ENCODE results near the gene ZC2HC1B. TPM values are rescaled to one million over a fixed set of nuclear protein-coding genes. Genes with fewer than 3 reads are reported as not detected.

Gene ZC2HC1B
- total RNA-seq, 2 experiments from 2014 or later, result not detected

DNA sequence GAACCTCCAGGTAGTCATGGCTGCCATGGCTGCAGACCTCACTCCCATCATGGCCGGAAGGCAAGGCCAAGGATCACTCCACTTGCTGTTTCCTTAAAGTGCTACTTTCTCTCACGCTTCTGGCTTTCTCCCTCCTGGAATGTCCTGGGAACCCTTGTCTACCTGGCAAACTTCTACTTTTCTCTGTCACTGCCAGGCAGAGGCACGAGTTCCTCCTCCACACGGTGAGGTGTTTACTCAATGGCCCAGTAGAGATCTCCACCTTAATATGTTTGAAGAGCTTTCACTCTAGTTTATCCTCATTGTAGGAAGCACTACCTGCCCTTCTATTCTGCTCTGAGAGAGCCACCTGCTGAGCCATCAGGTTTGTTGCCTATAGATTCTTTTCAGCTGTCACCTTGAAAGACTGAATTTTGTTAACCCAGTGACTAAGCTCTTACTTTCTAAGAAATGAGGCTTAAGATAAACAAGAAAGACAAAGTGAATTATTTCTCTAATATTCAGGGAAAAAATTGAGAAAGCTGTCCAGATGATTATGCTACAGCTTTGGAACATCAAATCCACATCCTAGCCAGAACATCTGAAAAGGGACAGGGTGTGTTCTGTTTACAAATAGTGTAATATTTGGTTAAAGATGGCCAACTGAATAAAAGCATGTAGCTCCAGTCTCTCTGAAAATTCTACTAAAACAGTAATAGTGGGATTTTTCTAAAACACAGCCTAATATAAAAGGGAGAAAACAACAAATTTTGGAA, 88.8 kb downstream of the ZC2HC1B start:
- ChIA-PET POLR2A (no interaction called here), CTCF (interaction anchor here (0.9 to 2.6 kb wide), 4 partner anchors 11 to 60 kb away, joined by 4 to 17 read pairs (median 5); no protein-coding TSS in a partner anchor)
- Mint-ChIP-seq H3K36me3 (ENCODE audit: low read depth) (no peaks in the 10 kb centered on the region), H3K9me3 (ENCODE audit: insufficient read depth) (no peaks in the 10 kb centered on the region), H3K4me1 (ENCODE audit: low read depth) (no peaks in the 10 kb centered on the region), H3K4me3 (no peak overlapping the region), H3K27me3 (ENCODE audit: low read depth) (no peaks in the 10 kb centered on the region), H3K27ac (no peak overlapping the region)
- DNase-seq, result no peak
- no peak for ATAC-seq

GRCh38 chr6:143953922-143954321, 89.6 kb downstream of the ZC2HC1B start:
- ChIA-PET CTCF (interaction anchor here (1.7 to 2.6 kb wide), 3 partner anchors 10 to 14 kb away, joined by 5 to 17 read pairs (median 5); no protein-coding TSS in a partner anchor), POLR2A (no interaction called here)
- no peak for DNase-seq
- H3K4me3 Mint-ChIP-seq, result no peak overlapping the region
- H3K36me3 Mint-ChIP-seq (ENCODE audit: low read depth), result no peaks in the 10 kb centered on the region
- no peaks in the 10 kb centered on the region for H3K27me3 Mint-ChIP-seq (ENCODE audit: low read depth)
- no peak for ATAC-seq
- no peaks in the 10 kb centered on the region for H3K9me3 Mint-ChIP-seq (ENCODE audit: insufficient read depth)
- H3K27ac Mint-ChIP-seq, result no peak overlapping the region
- H3K4me1 Mint-ChIP-seq (ENCODE audit: low read depth), result no peaks in the 10 kb centered on the region

DNA sequence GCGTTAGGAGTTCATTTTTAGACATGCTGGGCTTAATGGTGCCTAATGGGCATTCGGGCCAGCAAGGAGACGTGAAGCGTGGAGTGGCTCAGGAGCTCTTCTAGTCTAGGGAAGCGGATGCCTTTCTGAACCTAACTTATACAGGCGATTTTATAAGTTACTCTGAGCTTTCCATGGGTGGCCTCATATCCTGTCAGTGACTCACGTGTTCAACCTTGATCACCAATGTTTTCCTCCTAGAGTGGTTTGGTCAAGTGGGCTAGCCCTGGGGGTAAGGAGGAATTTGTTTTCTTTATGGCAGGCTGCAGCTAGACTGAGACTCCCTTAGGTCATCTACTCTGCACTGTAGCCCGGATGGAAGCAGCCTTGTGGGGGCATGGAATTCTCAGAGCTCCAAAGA, 91.7 kb downstream of the ZC2HC1B start:
- Mint-ChIP-seq H3K27ac (no peak overlapping the region), H3K27me3 (ENCODE audit: low read depth) (no peaks in the 10 kb centered on the region), H3K4me1 (ENCODE audit: low read depth) (no peaks in the 10 kb centered on the region), H3K9me3 (ENCODE audit: insufficient read depth) (no peaks in the 10 kb centered on the region), H3K36me3 (ENCODE audit: low read depth) (no peaks in the 10 kb centered on the region), H3K4me3 (no peak overlapping the region)
- ChIA-PET CTCF (interaction anchor here (1.2 to 5.1 kb wide), 4 partner anchors 13 to 381 kb away, joined by 3 to 25 read pairs (median 6); no protein-coding TSS in a partner anchor), POLR2A (no interaction called here)
- DNase-seq, result no peak
- no peak for ATAC-seq

GRCh38 chr6:143957679-143958274, 93.5 kb downstream of the ZC2HC1B start:
- ATAC-seq (no peak), DNase-seq (no peak)
- Mint-ChIP-seq H3K27me3 (ENCODE audit: low read depth) (no peaks in the 10 kb centered on the region), H3K9me3 (ENCODE audit: insufficient read depth) (no peaks in the 10 kb centered on the region), H3K4me3 (no peak overlapping the region), H3K27ac (no peak overlapping the region), H3K4me1 (ENCODE audit: low read depth) (no peaks in the 10 kb centered on the region), H3K36me3 (ENCODE audit: low read depth) (no peaks in the 10 kb centered on the region)
- POLR2A ChIA-PET, result no interaction called here
- CTCF ChIA-PET, result interaction anchor here (2.0 to 5.1 kb wide), 2 partner anchors 15 to 18 kb away, joined by 5 to 25 read pairs; no protein-coding TSS in a partner anchor

GRCh38 chr6:143958839-143959399, 94.6 kb downstream of the ZC2HC1B start:
- Mint-ChIP-seq H3K27me3 (ENCODE audit: low read depth) (no peaks in the 10 kb centered on the region), H3K4me3 (no peak overlapping the region), H3K4me1 (ENCODE audit: low read depth) (no peaks in the 10 kb centered on the region), H3K27ac (no peak overlapping the region), H3K9me3 (ENCODE audit: insufficient read depth) (no peaks in the 10 kb centered on the region), H3K36me3 (ENCODE audit: low read depth) (no peaks in the 10 kb centered on the region)
- DNase-seq (no peak), ATAC-seq (no peak)
- ChIA-PET CTCF (interaction anchor here (2.0 to 5.1 kb wide), 2 partner anchors 16 to 19 kb away, joined by 5 to 25 read pairs; no protein-coding TSS in a partner anchor), POLR2A (interaction anchor here (0.6 kb wide), 1 partner anchor 137 kb away, joined by 3 read pairs; no protein-coding TSS in a partner anchor)

DNA sequence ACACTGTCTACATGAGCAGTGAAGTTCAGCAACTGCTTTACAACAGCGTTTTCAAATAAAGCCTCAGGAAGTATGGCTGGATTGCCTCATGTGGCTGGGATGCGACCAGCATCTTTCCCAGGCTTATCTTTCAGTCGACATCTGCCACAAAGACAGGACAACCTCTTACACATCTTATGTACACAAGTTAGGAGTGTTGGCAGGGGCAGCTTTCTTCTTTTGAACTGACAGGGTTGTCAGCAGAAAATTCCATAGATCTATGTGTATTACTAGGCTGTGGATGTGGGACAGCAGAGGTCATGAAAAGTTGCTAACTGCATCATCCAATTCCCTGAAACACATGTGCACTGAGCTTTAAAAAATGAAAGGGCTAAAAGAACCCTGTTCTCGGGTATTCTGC, 95.7 kb downstream of the ZC2HC1B start:
- no peaks in the 10 kb centered on the region for H3K27me3 Mint-ChIP-seq (ENCODE audit: low read depth)
- H3K36me3 Mint-ChIP-seq (ENCODE audit: low read depth), result no peaks in the 10 kb centered on the region
- ATAC-seq (no peak), DNase-seq (no peak)
- ChIA-PET CTCF (interaction anchor here (5.1 kb wide), 1 partner anchor 20 kb away, joined by 25 read pairs; no protein-coding TSS in a partner anchor), POLR2A (no interaction called here)
- no peak overlapping the region for H3K27ac Mint-ChIP-seq
- H3K4me1 Mint-ChIP-seq (ENCODE audit: low read depth), result no peaks in the 10 kb centered on the region
- H3K4me3 Mint-ChIP-seq, result no peak overlapping the region
- H3K9me3 Mint-ChIP-seq (ENCODE audit: insufficient read depth), result no peaks in the 10 kb centered on the region

GRCh38 chr6:143961066-143961465, 96.8 kb downstream of the ZC2HC1B start:
- Mint-ChIP-seq H3K36me3 (ENCODE audit: low read depth) (no peaks in the 10 kb centered on the region), H3K9me3 (ENCODE audit: insufficient read depth) (no peaks in the 10 kb centered on the region), H3K4me3 (no peak overlapping the region), H3K4me1 (ENCODE audit: low read depth) (no peaks in the 10 kb centered on the region), H3K27me3 (ENCODE audit: low read depth) (no peaks in the 10 kb centered on the region), H3K27ac (no peak overlapping the region)
- DNase-seq, result no peak
- ChIA-PET POLR2A (no interaction called here), CTCF (no interaction called here)
- no peak for ATAC-seq

GRCh38 chr6:143961886-143962878, 97.9 kb downstream of the ZC2HC1B start:
- H3K27ac Mint-ChIP-seq, result no peak overlapping the region
- H3K4me1 Mint-ChIP-seq (ENCODE audit: low read depth), result no peaks in the 10 kb centered on the region
- no peaks in the 10 kb centered on the region for H3K36me3 Mint-ChIP-seq (ENCODE audit: low read depth)
- POLR2A ChIA-PET, result no interaction called here
- H3K27me3 Mint-ChIP-seq (ENCODE audit: low read depth), result no peaks in the 10 kb centered on the region
- no peaks in the 10 kb centered on the region for H3K9me3 Mint-ChIP-seq (ENCODE audit: insufficient read depth)
- DNase-seq (no peak), ATAC-seq (no peak)
- CTCF ChIA-PET, result no interaction called here
- H3K4me3 Mint-ChIP-seq, result no peak overlapping the region

- H3K9me3 Mint-ChIP-seq (ENCODE audit: insufficient read depth), result no peaks in the 10 kb centered on the region
- H3K36me3 Mint-ChIP-seq (ENCODE audit: low read depth), result no peaks in the 10 kb centered on the region
- ChIA-PET CTCF (interaction anchor here (1.0 to 1.4 kb wide), 2 partner anchors 10 to 22 kb away, joined by 4 to 5 read pairs; no protein-coding TSS in a partner anchor), POLR2A (no interaction called here)
- H3K4me1 Mint-ChIP-seq (ENCODE audit: low read depth), result no peaks in the 10 kb centered on the region
- H3K4me3 Mint-ChIP-seq, result no peak overlapping the region
- H3K27me3 Mint-ChIP-seq (ENCODE audit: low read depth), result no peaks in the 10 kb centered on the region
- ATAC-seq, result no peak
- no peak overlapping the region for H3K27ac Mint-ChIP-seq
- no peak for DNase-seq
Observed at GRCh38 chr6:143963158-143963919, 99.1 kb downstream of the ZC2HC1B start.

DNA sequence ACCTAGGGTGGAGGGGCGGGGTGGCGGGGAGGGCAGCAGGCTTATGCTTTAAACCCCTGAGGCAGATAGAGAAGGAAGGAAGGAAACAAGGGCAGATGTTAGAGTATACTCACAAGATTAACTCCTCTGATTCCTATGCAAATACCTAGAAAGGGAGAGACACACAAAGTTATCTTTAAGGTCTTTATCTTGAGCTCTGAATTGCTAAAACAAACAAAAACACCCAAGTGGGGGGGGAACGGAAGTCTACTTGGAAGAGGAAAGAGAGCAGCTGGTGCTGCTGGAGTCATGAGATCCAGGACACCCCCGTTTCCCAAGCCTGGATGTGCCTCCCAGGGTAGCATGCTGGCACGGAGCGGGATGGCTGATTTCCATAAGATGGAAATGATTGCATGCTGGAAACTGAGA, 100.4 kb downstream of the ZC2HC1B start:
- Mint-ChIP-seq H3K36me3 (ENCODE audit: low read depth) (no peaks in the 10 kb centered on the region), H3K27me3 (ENCODE audit: low read depth) (no peaks in the 10 kb centered on the region), H3K4me1 (ENCODE audit: low read depth) (no peaks in the 10 kb centered on the region), H3K27ac (no peak overlapping the region), H3K4me3 (no peak overlapping the region), H3K9me3 (ENCODE audit: insufficient read depth) (no peaks in the 10 kb centered on the region)
- ATAC-seq (no peak), DNase-seq (no peak)
- ChIA-PET CTCF (interaction anchor here (1.3 to 2.4 kb wide), 3 partner anchors 23 to 48 kb away, joined by 4 to 8 read pairs (median 4); no protein-coding TSS in a partner anchor), POLR2A (no interaction called here)
